Stimulated activated naive CD8-positive, alpha-beta T cell treated with anti-CD3 and anti-CD28 coated beads, Interleukin-15, amount 100 ng/mL, for 72 hours (primary cell): ENCODE data around the gene CCDC85C.

ENCODE experiments used
- ATAC-seq: fragments of 150-1000 bp; cut with Tn5 transposase; 2 replicates; pipeline ENCODE4 v1.10.0; 2021; ENCODE audit warnings: mild to moderate bottlenecking, moderate library complexity
- DNase-seq, 2 donors: peaks; one replicate each; pipeline ENCODE4 v3.0.0; 2021 to 2022
- H3K27ac Mint-ChIP-seq, 2 donors: one replicate each; pipeline ENCODE4 v1.8.0; 2022; ENCODE audit warnings: mild to moderate bottlenecking in 2 of 2, mixed read lengths in 2 of 2, moderate library complexity in 2 of 2
- H3K27me3 Mint-ChIP-seq: one replicate; pipeline ENCODE4 v1.8.0; 2022; ENCODE audit warnings: mixed read lengths
- H3K4me1 Mint-ChIP-seq: one replicate; pipeline ENCODE4 v1.8.0; 2022; ENCODE audit warnings: mild to moderate bottlenecking, mixed read lengths
- H3K4me3 Mint-ChIP-seq, 2 donors: one replicate each; pipeline ENCODE4 v1.8.0; 2022; ENCODE audit warnings: mild to moderate bottlenecking in 2 of 2, mixed read lengths in 2 of 2, moderate library complexity in 1 of 2
- H3K9me3 Mint-ChIP-seq, 2 donors: one replicate each; pipeline ENCODE4 v1.8.0; 2022; ENCODE audit warnings: mixed read lengths in 2 of 2

Gene CCDC85C

GRCh38 chr14:99602788-99603415 lies 1.1 kb downstream of the CCDC85C start:
- no peaks in the 10 kb centered on the region for H3K9me3 Mint-ChIP-seq
- peaks cover 40% of the 10 kb centered on the region for H3K4me1 Mint-ChIP-seq
- H3K27me3 Mint-ChIP-seq, result no peaks in the 10 kb centered on the region
- no peak overlapping the region for H3K27ac Mint-ChIP-seq
- ATAC-seq, result no peak
- DNase-seq, result no peak
- H3K4me3 Mint-ChIP-seq, result peak overlapping the region; percentile 55 to 78

GRCh38 chr14:99602054-99602787 lies 1.8 kb downstream of the CCDC85C start:
- DNase-seq, result no peak
- H3K27me3 Mint-ChIP-seq, result no peaks in the 10 kb centered on the region
- peak overlapping the region in 1 of 2 donors; percentile 64 for H3K27ac Mint-ChIP-seq
- peaks cover 40% of the 10 kb centered on the region for H3K4me1 Mint-ChIP-seq
- H3K4me3 Mint-ChIP-seq, result peak overlapping the region; percentile 55 to 78
- ATAC-seq, result no peak
- H3K9me3 Mint-ChIP-seq, result no peaks in the 10 kb centered on the region

- H3K4me3 Mint-ChIP-seq, result peak overlapping the region in 1 of 2 donors; percentile 78
- ATAC-seq (no peak), DNase-seq (no peak)
- H3K9me3 Mint-ChIP-seq, result no peaks in the 10 kb centered on the region
- no peaks in the 10 kb centered on the region for H3K27me3 Mint-ChIP-seq
- H3K27ac Mint-ChIP-seq, result no peak overlapping the region
- peaks cover 44% of the 10 kb centered on the region for H3K4me1 Mint-ChIP-seq
Observed at GRCh38 chr14:99601361-99601831, 2.6 kb downstream of the CCDC85C start.

DNA sequence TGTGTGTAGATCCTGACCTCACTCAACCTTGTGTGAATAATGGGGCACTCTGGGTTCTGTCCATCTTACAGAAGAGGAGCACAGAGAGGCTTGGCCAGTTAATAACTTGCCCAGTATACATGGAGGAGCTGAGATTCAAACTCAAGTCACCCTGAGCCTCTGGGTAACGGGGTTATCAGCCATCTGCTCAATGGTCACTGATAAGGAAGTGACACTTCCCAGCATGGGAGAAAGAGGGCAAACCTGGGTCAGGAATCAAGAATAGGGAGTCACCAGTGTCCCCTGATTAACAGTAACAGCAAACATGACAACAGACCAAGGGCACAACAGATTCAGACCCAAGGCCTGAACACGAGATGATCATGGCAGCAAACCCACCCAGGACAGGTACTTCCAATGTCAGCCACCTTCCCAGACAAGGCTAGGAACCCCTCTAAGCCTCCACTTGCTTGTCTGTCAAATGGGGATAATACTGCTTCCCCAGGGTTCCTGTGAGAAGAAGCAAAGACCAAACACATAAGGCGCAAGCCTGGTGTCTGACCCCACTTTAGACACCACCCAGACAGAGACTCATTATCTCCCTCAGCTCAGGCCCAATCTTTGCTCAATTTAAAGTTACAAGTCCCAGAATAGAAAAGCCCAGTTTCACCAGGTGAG lies 3.6 kb downstream of the CCDC85C start:
- peaks cover 48% of the 10 kb centered on the region for H3K4me1 Mint-ChIP-seq
- no peak for ATAC-seq

GRCh38 chr14:99599393-99599792 lies 4.6 kb downstream of the CCDC85C start:
- Mint-ChIP-seq H3K9me3 (no peaks in the 10 kb centered on the region), H3K4me3 (no peak overlapping the region), H3K27me3 (no peaks in the 10 kb centered on the region), H3K27ac (no peak overlapping the region), H3K4me1 (peaks cover 54% of the 10 kb centered on the region)
- DNase-seq (no peak), ATAC-seq (no peak)

More for the DNA sequence above, 3.6 kb downstream of the CCDC85C start:
- no peaks in the 10 kb centered on the region for H3K9me3 Mint-ChIP-seq
- no peak for DNase-seq
- no peaks in the 10 kb centered on the region for H3K27me3 Mint-ChIP-seq
- peak overlapping the region in 1 of 2 donors; percentile 42 for H3K27ac Mint-ChIP-seq
- no peak overlapping the region for H3K4me3 Mint-ChIP-seq

GRCh38 chr14:99598774-99599173 lies 5.2 kb downstream of the CCDC85C start:
- no peak for DNase-seq
- Mint-ChIP-seq H3K4me1 (peaks cover 58% of the 10 kb centered on the region), H3K27me3 (no peaks in the 10 kb centered on the region), H3K9me3 (no peaks in the 10 kb centered on the region), H3K27ac (peak overlapping the region in 1 of 2 donors; percentile 59), H3K4me3 (no peak overlapping the region)
- ATAC-seq, result no peak

DNA sequence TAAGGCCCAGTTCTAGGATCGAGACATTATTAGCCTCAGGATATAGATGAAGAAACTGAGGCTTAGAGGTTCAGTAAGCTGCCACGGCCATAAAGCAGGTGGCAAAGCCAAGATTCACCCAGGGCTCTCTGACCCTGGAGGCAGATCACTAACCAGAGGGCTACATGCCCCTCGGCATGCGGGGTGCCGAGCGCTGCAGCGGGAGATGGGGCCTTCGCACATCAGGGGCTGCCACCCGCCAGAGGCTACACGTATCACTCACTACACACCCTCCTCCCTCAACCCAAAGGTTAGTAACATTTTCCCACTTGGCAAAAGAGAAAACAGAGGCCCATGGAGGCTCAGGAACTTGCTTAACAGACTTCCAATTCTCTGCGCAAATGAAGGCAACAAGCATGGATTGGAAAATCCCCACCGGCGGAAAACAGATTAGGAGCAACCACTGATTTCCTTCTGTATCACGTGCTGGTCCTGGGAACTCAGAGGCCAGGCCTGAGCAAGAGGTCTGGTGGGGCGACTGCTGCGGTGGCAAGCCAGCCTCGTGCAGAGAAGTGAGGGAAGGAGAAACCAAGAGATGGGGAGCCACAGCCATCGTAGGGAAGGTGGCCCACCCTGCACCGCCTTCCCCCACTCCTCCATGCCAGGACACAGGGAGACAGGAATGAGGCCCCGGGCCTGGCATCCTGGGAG lies 6.0 kb downstream of the CCDC85C start:
- H3K27me3 Mint-ChIP-seq, result no peaks in the 10 kb centered on the region
- no peak overlapping the region for H3K27ac Mint-ChIP-seq

DNA sequence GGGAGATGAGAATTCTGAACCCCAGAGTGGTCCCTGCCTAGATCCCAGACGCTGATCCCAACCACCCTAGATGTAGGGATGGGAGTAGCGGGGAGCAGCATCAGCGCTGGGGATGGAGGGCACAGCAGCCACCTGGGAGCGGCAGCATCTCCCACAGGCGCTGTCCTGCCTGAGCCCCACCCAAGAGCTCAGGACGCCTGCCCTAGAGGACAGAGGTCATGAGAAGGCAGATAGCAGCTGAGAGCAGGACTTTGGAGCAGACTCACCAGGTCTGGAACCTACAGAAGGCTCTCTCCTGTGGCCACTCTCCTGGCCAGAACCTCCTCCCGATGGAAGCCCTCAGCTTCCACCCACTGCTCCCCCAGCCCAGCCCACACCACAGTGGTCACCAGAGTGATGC lies 7.2 kb downstream of the CCDC85C start:
- Mint-ChIP-seq H3K27me3 (no peaks in the 10 kb centered on the region), H3K4me1 (peaks cover 53% of the 10 kb centered on the region), H3K27ac (no peak overlapping the region), H3K4me3 (no peak overlapping the region), H3K9me3 (no peaks in the 10 kb centered on the region)
- DNase-seq, result no peak
- ATAC-seq, result no peak

More for the DNA sequence above, 6.0 kb downstream of the CCDC85C start:
- peaks cover 58% of the 10 kb centered on the region for H3K4me1 Mint-ChIP-seq
- H3K4me3 Mint-ChIP-seq, result no peak overlapping the region
- ATAC-seq, result no peak
- DNase-seq, result no peak
- H3K9me3 Mint-ChIP-seq, result no peaks in the 10 kb centered on the region

GRCh38 chr14:99596071-99596627 lies 7.9 kb downstream of the CCDC85C start:
- H3K4me1 Mint-ChIP-seq, result peaks cover 47% of the 10 kb centered on the region
- DNase-seq, result no peak
- no peak overlapping the region for H3K4me3 Mint-ChIP-seq
- no peaks in the 10 kb centered on the region for H3K9me3 Mint-ChIP-seq
- H3K27me3 Mint-ChIP-seq, result no peaks in the 10 kb centered on the region
- no peak for ATAC-seq
- no peak overlapping the region for H3K27ac Mint-ChIP-seq

DNA sequence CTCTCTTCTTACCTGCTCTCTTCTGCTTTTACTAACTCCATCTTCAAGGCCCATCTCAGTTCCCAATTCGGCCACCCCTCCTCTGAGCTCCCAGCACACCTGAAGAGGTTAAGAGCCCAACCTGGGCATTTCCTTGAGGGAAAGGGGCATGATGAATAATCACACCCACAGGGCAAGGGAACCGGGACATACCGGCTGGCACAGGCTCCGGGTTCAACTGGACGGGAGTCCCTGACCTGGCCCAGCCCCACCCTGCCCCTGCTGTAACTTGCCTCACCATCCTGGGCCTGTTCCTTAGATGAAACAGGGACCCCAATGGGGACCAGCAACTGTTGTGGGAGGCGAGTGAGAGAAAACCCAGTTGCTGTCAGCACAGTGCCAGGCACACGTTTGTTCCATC lies 8.5 kb downstream of the CCDC85C start:
- no peak for ATAC-seq
- H3K27me3 Mint-ChIP-seq, result no peaks in the 10 kb centered on the region
- peak overlapping the region in 1 of 2 donors; percentile 95 for H3K27ac Mint-ChIP-seq
- H3K4me3 Mint-ChIP-seq, result peak overlapping the region in 1 of 2 donors; percentile 52
- DNase-seq, result no peak
- H3K9me3 Mint-ChIP-seq, result no peaks in the 10 kb centered on the region
- H3K4me1 Mint-ChIP-seq, result peaks cover 44% of the 10 kb centered on the region

DNA sequence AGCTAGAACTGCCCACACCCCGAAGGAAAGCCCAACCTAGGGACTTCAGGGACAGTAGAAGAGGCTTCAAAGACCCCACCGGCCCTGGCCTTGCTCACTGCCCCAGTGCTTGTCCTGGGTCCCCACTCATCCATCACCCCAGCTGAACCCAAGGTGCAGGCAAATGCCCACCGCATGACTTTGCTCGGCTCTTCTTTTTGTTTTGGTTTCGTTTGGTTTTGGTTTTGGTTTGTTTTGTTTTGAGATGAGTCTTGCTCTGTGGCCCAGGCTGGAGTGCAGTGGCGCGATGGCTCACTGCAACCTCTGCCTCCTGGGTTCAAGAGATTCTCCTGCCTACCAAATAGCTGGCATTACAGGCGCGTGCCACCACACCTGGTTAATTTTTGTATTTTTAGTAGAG lies 9.0 kb downstream of the CCDC85C start:
- H3K9me3 Mint-ChIP-seq, result no peaks in the 10 kb centered on the region
- peak; percentile 88 for ATAC-seq
- H3K4me1 Mint-ChIP-seq, result peaks cover 44% of the 10 kb centered on the region
- peak overlapping the region; percentile 9 to 95 for H3K27ac Mint-ChIP-seq
- no peaks in the 10 kb centered on the region for H3K27me3 Mint-ChIP-seq
- peak in 1 of 2 donors; percentile 45 for DNase-seq
- H3K4me3 Mint-ChIP-seq, result peak overlapping the region; percentile 46 to 52

DNA sequence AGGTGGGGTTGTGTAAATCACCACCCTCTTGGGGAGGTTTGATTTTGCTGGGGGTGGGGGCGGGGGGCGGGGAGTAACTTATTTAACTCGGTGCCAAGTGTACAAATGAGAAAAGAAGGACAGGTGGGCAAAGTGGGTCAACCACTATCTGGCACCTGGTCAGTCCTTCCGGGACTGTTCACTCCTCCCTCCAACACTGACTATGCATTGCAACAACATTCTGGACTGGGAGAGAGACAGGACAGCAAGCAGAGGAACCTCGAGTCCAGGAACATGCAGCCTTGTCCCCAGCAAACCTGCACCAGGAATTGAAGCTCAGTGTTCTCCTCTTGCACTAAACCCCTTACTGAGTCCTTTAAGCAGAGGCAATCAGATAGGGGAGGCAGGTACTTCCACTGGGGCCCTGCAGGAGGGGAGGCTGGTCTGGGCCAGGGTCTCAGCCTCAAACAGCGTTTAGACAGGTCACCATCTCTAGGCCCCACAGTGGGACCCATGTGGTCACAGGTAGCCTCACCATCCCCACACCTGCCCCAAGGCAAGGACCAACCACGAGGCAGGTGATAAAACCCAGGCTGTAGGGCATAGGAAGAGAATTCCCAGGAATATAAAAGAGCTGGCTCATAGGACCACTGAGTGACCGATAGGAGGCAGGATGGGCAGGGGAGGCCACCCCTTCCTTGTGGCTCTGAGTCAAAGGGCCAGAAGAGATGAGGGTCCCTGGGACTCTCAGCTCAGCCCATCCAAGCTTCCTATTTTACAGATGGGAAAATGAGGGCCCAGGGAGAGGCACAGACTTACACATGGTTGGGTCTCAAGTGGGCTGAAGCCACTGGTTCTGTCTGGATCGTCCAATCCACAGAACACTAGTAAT lies 9.8 kb downstream of the CCDC85C start:
- peaks cover 50% of the 10 kb centered on the region for H3K4me1 Mint-ChIP-seq
- peak overlapping the region in 1 of 2 donors; percentile 52 for H3K4me3 Mint-ChIP-seq
- H3K9me3 Mint-ChIP-seq, result no peaks in the 10 kb centered on the region
- DNase-seq (no peak), ATAC-seq (no peak)
- no peaks in the 10 kb centered on the region for H3K27me3 Mint-ChIP-seq
- H3K27ac Mint-ChIP-seq, result peak overlapping the region in 1 of 2 donors; percentile 95

GRCh38 chr14:99592933-99593753 lies 10.9 kb downstream of the CCDC85C start:
- Mint-ChIP-seq H3K27ac (no peak overlapping the region), H3K27me3 (no peaks in the 10 kb centered on the region), H3K4me1 (peaks cover 58% of the 10 kb centered on the region), H3K4me3 (no peak overlapping the region), H3K9me3 (no peaks in the 10 kb centered on the region)
- DNase-seq (no peak), ATAC-seq (no peak)

- DNase-seq, result no peak
- H3K27ac Mint-ChIP-seq, result peak overlapping the region in 1 of 2 donors; percentile 8
- no peak for ATAC-seq
- H3K27me3 Mint-ChIP-seq, result no peaks in the 10 kb centered on the region
- no peaks in the 10 kb centered on the region for H3K9me3 Mint-ChIP-seq
- H3K4me1 Mint-ChIP-seq, result peaks cover 58% of the 10 kb centered on the region
- H3K4me3 Mint-ChIP-seq, result no peak overlapping the region
Observed at GRCh38 chr14:99592394-99592793, 11.6 kb downstream of the CCDC85C start.
